Osteocyte (in vitro differentiated cells): Measurements from ENCODE around the gene EGFL8. TPM values are rescaled to one million over a fixed set of nuclear protein-coding genes. Genes with fewer than 3 reads are reported as not detected.
"Not testable (repeated sequence)": the region's sequence is repeated elsewhere in the genome, so short reads cannot be mapped to it uniquely, and the experiment has no call there.

Source experiments
- DNase-seq: peaks from one replicate; pipeline ENCODE4 v3.0.0; 2021; ENCODE audit warnings: mixed read lengths; ENCODE audit not compliant: unreplicated experiment; ENCODE audit errors: extremely low spot score
- H3K27ac Mint-ChIP-seq: one replicate; pipeline ENCODE4 v1.8.0; 2021; ENCODE audit warnings: mild to moderate bottlenecking, mixed read lengths; ENCODE audit not compliant: unreplicated experiment
- H3K27me3 Mint-ChIP-seq: one replicate; pipeline ENCODE4 v1.8.0; 2021; ENCODE audit warnings: mixed read lengths; ENCODE audit not compliant: unreplicated experiment
- H3K36me3 Mint-ChIP-seq: one replicate; pipeline ENCODE4 v1.8.0; 2021; ENCODE audit warnings: mixed read lengths; ENCODE audit not compliant: unreplicated experiment
- H3K4me1 Mint-ChIP-seq: one replicate; pipeline ENCODE4 v1.8.0; 2021; ENCODE audit warnings: mixed read lengths; ENCODE audit not compliant: unreplicated experiment
- H3K4me3 Mint-ChIP-seq: one replicate; pipeline ENCODE4 v1.8.0; 2021; ENCODE audit warnings: mild to moderate bottlenecking, moderate library complexity, mixed read lengths; ENCODE audit not compliant: unreplicated experiment
- H3K9me3 Mint-ChIP-seq: one replicate; pipeline ENCODE4 v1.8.0; 2021; ENCODE audit warnings: mixed read lengths; ENCODE audit not compliant: unreplicated experiment
- CTCF ChIP-seq: fragments of 200-600 bp; sonication (generic); IDR thresholded peaks from 2 replicates; pipeline ENCODE4 v1.5.0; 2021; ENCODE audit warnings: antibody characterized with exemption, mild to moderate bottlenecking, moderate library complexity
- total RNA-seq: library from RNA; stranded (reverse); gene quantifications from 2 replicates; pipeline ENCODE4 v1.2.1, GENCODE V29; 2021

EGFL8 gene
- total RNA-seq, 1 donor from 2014 or later, result 22.8 TPM

DNA sequence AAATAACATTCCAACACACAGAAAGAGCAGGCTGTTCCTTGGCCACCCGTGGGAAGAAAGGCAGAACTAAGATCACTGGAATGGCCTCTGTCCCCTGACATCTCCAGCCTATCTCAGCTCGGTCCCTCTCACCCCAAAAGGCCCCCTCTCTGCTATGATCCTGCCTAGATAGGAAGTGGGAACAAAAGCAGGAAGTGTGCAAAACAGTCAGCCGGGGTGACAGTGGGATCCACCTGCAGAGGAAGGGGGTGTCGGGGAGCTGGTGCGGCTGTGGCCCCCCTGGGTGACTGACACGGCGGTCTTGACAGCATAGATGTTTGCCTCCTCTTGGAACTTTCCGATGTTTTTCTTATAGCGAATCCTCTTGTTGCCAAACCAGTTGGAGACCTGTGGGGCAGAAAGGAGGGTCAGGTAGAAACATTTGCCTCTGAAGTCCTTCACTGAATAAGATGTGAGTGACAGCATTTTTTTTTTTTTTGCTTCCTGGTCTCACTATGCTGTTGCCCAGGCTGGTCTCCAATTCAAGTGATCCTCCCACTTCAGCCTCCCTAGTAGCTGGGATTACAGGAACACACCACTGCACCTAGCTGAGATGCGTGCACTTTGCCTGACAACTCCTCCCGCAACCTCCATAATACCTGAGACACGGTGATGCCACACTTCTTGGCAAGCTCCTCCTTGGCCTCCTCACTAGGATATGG, 22.8 kb downstream of the EGFL8 start:
- no peaks in the 10 kb centered on the region for H3K9me3 Mint-ChIP-seq
- peaks cover 19% of the 10 kb centered on the region for H3K36me3 Mint-ChIP-seq
- no peak for DNase-seq
- H3K27me3 Mint-ChIP-seq, result no peaks in the 10 kb centered on the region
- peaks cover 47% of the 10 kb centered on the region for H3K4me1 Mint-ChIP-seq
- peak overlapping the region; percentile 76 for H3K27ac Mint-ChIP-seq
- H3K4me3 Mint-ChIP-seq, result no peak overlapping the region
- TF ChIP-seq CTCF, result no peak

DNA sequence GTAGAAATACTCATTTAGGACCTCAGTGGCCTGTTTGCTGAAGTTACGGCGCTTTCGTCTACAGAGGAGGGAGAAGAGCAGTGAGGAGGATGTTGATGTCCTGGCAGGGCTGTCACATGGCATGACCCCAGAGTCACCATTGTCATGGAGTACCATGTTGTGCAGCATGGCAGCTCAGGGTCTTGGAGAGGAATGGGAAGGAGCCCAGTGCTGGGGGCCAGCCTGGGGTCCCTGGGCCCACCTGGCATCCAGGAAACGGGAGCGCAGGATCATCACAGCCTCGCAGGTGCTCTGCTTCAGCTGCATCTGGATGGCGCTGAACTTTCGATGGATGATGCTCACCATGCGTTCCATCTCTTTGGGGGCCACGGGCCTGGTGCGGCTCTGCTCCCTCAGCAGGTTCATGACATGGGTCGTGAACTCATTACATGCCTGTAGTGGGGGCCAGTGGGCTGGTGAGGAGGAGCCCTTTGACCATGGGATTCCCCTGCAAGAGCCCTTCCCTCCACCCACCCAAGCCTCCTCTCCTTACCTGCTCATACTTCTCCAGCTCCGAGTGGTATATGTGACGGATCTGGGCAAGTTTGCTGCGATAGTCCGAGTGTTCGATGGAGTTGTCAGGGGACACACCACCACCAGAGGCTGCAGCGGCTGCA, 23.5 kb downstream of the EGFL8 start:
- Mint-ChIP-seq H3K36me3 (peaks cover 19% of the 10 kb centered on the region), H3K4me1 (peaks cover 54% of the 10 kb centered on the region), H3K27ac (peak overlapping the region; percentile 94), H3K4me3 (peak overlapping the region; percentile 91)
- DNase-seq, H3K9me3 Mint-ChIP-seq, H3K27me3 Mint-ChIP-seq: not testable (repeated sequence)

DNA sequence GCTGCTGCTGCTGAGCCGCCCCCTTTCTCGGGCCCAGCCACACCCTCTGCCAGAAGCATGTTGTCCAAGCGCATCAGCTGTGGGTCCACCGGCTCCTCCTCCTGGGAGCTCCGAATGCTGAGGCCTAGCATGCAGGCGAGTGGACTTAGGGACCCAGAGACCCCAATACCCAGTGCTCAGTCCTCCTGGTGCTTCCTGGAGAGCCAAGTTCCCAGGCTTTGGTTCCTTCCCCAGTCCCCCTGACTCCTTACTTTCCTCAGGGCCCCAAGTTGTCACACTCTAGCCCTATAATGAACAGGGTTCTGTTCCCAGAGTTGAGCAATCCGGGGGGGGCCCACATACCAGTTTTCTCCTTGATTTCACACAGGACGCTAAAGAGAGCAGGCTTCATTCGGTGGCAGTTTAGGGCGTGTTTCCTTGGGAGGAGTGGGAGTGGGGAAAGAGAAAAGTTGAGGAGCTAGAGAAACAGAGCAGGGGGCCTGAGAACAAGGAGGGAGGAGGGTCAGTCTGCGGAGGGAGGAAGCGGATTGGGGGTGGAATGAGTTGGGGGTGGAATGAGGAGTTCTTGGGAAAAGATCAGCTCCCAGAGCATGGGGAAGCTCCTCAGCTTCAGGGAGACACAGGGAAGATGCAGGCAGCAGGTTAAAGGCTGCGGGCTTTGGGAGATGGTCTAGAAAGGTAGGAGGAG, 24.1 kb downstream of the EGFL8 start:
- no peaks in the 10 kb centered on the region for H3K9me3 Mint-ChIP-seq
- TF ChIP-seq CTCF, result no peak
- no peak for DNase-seq
- peak overlapping the region; percentile 91 for H3K4me3 Mint-ChIP-seq
- H3K36me3 Mint-ChIP-seq, result peaks cover 19% of the 10 kb centered on the region
- H3K27ac Mint-ChIP-seq, result peak overlapping the region; percentile 94
- H3K4me1 Mint-ChIP-seq, result peaks cover 57% of the 10 kb centered on the region
- no peaks in the 10 kb centered on the region for H3K27me3 Mint-ChIP-seq

GRCh38 chr6:32189069-32189741, 24.8 kb downstream of the EGFL8 start:
- peaks cover 19% of the 10 kb centered on the region for H3K36me3 Mint-ChIP-seq
- DNase-seq, result peak; percentile 83
- no peak for TF ChIP-seq CTCF
- H3K27me3 Mint-ChIP-seq, result no peaks in the 10 kb centered on the region
- H3K27ac Mint-ChIP-seq, result peak overlapping the region; percentile 94
- H3K4me1 Mint-ChIP-seq, result peaks cover 57% of the 10 kb centered on the region
- H3K4me3 Mint-ChIP-seq, result peak overlapping the region; percentile 91
- no peaks in the 10 kb centered on the region for H3K9me3 Mint-ChIP-seq

GRCh38 chr6:32189742-32190053, 25.3 kb downstream of the EGFL8 start:
- H3K4me1 Mint-ChIP-seq, result peaks cover 58% of the 10 kb centered on the region
- H3K27ac Mint-ChIP-seq, result peak overlapping the region; percentile 94
- H3K36me3 Mint-ChIP-seq, result peaks cover 19% of the 10 kb centered on the region
- no peaks in the 10 kb centered on the region for H3K27me3 Mint-ChIP-seq
- DNase-seq, result no peak
- H3K9me3 Mint-ChIP-seq, result no peaks in the 10 kb centered on the region
- peak overlapping the region; percentile 91 for H3K4me3 Mint-ChIP-seq
- TF ChIP-seq CTCF, result no peak
